ENCODE measurements around the gene SMAD4. TPM values are rescaled to one million over a fixed set of nuclear protein-coding genes. Genes with fewer than 3 reads are reported as not detected.

Gene SMAD4
- total and polyA plus RNA-seq, 2 donors (not counting 1 experiment from before 2014, with no cell fraction given): 34.8 to 136 TPM

DNA sequence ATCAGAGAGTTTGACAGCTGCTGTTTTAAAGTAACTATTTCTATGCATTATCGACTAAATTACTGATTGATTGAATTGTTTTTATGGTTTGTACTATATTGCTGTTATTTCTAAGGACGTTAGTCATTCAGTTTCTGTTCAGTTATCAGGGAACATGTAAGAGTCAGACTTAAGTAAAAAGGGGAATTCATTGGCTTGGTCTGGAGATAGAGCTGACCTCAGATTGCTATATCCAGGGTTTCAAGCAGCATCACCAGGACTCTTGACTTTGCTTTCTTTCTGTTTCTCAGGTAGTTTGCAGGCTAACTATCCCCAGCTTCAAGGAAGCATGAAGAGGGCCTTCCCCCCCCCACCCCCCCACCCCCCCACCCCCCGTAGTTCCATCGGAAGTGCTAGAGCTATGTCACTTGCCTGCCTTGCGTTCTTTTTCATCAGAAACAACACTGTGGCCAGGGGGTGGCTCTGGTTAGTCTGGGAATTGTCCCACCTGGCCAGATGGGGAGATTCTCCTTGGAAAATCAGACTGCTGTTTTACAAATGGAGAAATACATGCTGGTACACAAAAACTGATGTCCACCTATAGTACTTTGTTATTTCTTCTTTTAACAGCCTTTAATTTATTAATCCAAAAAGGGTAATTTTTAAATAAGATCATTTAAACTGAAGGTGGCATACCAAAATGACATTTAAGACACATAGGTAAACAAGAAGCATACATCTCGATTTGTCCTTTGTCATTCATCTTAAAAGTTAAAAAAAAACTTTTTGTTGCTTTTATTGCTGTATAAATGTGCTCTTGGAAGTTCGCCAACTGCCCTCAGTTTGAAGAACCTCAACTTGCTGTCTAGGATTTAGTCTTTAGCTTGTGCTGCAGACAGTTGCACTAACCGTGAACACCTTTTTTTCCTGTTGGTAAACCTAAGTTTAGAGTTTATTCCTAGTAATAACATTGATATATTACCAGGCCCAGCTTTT, 9.4 kb downstream of the SMAD4 start:
- Mint-ChIP-seq H3K4me1 (peaks cover 79% of the 10 kb centered on the region), H3K4me3 (peak overlapping the region; percentile 14), H3K27me3 (no peaks in the 10 kb centered on the region), H3K9me3 (ENCODE audit: insufficient read depth) (no peaks in the 10 kb centered on the region), H3K27ac (no peak overlapping the region)
- Histone ChIP-seq H3K9ac (ENCODE audit: low read length) (no peak overlapping the region), H3K27ac (ENCODE audit: low read length in 2 of 2) (no peak overlapping the region), H3K79me2 (ENCODE audit: control insufficient read depth, insufficient read depth, low read length) (peaks cover 100% of the 10 kb centered on the region), H3K4me1 (ENCODE audit: control insufficient read depth in 2 of 2, insufficient read depth in 2 of 2, low read length in 2 of 2) (peaks cover 43 to 51% of the 10 kb centered on the region in 2 donors), H3K4me3 (ENCODE audit: control extremely low read depth in 1 of 5, extremely low read depth in 1 of 5, insufficient read depth in 1 of 5, low read depth in 2 of 5, low read length in 4 of 5) (no peak overlapping the region), H3K9me3 (ENCODE audit: control extremely low read depth in 1 of 3, control insufficient read depth in 2 of 3, insufficient read depth in 1 of 3, low read length in 2 of 3) (peaks cover 0 to 1% (median 0%) of the 10 kb centered on the region in 3 donors), H2AFZ (ENCODE audit: insufficient read depth, low read depth, low read length, poor library complexity, severe bottlenecking) (no peak overlapping the region), H3K27me3 (replicated peaks in 1 of 4; ENCODE audit: control extremely low read depth in 1 of 4, control insufficient read depth in 3 of 4, insufficient read depth in 4 of 4, low read length in 3 of 4) (no peaks in the 10 kb centered on the region), H4K20me1 (ENCODE audit: control insufficient read depth, insufficient read depth, low read length, poor library complexity, severe bottlenecking) (peaks cover 94% of the 10 kb centered on the region), H3K36me3 (replicated peaks in 1 of 2; ENCODE audit: control extremely low read depth in 1 of 2, control insufficient read depth in 1 of 2, extremely low read depth in 1 of 2, insufficient read depth in 2 of 2, low read length in 1 of 2) (peaks cover 2 to 13% of the 10 kb centered on the region in 2 experiments), H3K4me2 (replicated peaks; ENCODE audit: low read depth, low read length, poor library complexity, severe bottlenecking) (no peak overlapping the region)
- intact Hi-C loops (cut with micrococcal nuclease): no loop called here
- TF ChIP-seq EZH2 (IDR thresholded peaks at IDR 0.05; ENCODE audit: borderline replicate concordance, insufficient read depth, low read depth, low read length, poor library complexity, severe bottlenecking) (no peak), CTCF (IDR thresholded peaks at IDR 0.05) (no peak)
- DNase-seq: no peak
- POLR2A ChIA-PET: no interaction called here
- CTCF ChIA-PET: interaction anchor here (0.8 to 4.8 kb wide), 3 partner anchors 8 to 219 kb away, joined by 3 to 26 read pairs (median 3); no protein-coding TSS in a partner anchor
- no peak for ATAC-seq (ENCODE audit: low read depth)
- WGBS (ENCODE audit: insufficient coverage): 78% methylated on average over 3 of the region's 8 CpGs
